ENCODE data around the gene PCDHGA9. TPM values are rescaled to one million over a fixed set of nuclear protein-coding genes. Genes with fewer than 3 reads are reported as not detected.
A peak's percentile ranks its signal among the peaks of the same experiment; 100 is the strongest.
"Not testable (repeated sequence)": the region's sequence is repeated elsewhere in the genome, so short reads cannot be mapped to it uniquely, and the experiment has no call there.

The PCDHGA9 gene
- total RNA-seq, 1 donor from 2014 or later: 1.4 TPM

- no peak for DNase-seq (ENCODE audit: low read depth in 2 of 2)
Measured at GRCh38 chr5:141383345-141383744, 19.2 kb upstream of the PCDHGA9 start.

GRCh38 chr5:141384471-141385267, 17.9 kb upstream of the PCDHGA9 start:
- DNase-seq (ENCODE audit: low read depth in 2 of 2): no peak

- peak in 1 of 2 donors; percentile 56 for DNase-seq (ENCODE audit: low read depth in 2 of 2)
Measured at GRCh38 chr5:141387557-141388311, 14.8 kb upstream of the PCDHGA9 start, which contains the start of gene PCDHGB4. Gene PCDHGB4 (plus strand): TSS chr5:141387698. CDS start chr5:141387885, 187 bp downstream.

GRCh38 chr5:141388661-141389060, 13.9 kb upstream of the PCDHGA9 start:
- no peak for DNase-seq (ENCODE audit: low read depth in 2 of 2)

- DNase-seq (ENCODE audit: low read depth in 2 of 2): no peak
Measured at GRCh38 chr5:141389153-141390042, 13.2 kb upstream of the PCDHGA9 start.

- DNase-seq (ENCODE audit: low read depth in 2 of 2): no peak
Measured at GRCh38 chr5:141392429-141393198, 10.0 kb upstream of the PCDHGA9 start, which contains the start of gene PCDHGA8. Gene PCDHGA8 (plus strand): TSS chr5:141392633. CDS start chr5:141392814, 181 bp downstream.

- DNase-seq (ENCODE audit: low read depth in 2 of 2): no peak
Measured at GRCh38 chr5:141393267-141393666, 9.3 kb upstream of the PCDHGA9 start.

GRCh38 chr5:141394401-141395187, 8.0 kb upstream of the PCDHGA9 start:
- not testable (repeated sequence) for DNase-seq (ENCODE audit: low read depth in 2 of 2)

- peak; percentile 18 to 70 for DNase-seq (ENCODE audit: low read depth in 2 of 2)
Measured at GRCh38 chr5:141397756-141398551, 4.6 kb upstream of the PCDHGA9 start, which contains the start of gene PCDHGB5. Gene PCDHGB5 (plus strand): TSS chr5:141397947. CDS start chr5:141398128, 181 bp downstream.

- no peak for DNase-seq (ENCODE audit: low read depth in 2 of 2)
Measured at GRCh38 chr5:141398608-141399007, 4.0 kb upstream of the PCDHGA9 start.

- no peak for DNase-seq (ENCODE audit: low read depth in 2 of 2)
Measured at GRCh38 chr5:141399555-141400258, 2.9 kb upstream of the PCDHGA9 start.

GRCh38 chr5:141403387-141403786, 809 bp downstream of the PCDHGA9 start:
- no peak for DNase-seq (ENCODE audit: low read depth in 2 of 2)

- DNase-seq (ENCODE audit: low read depth in 2 of 2): peak; percentile 11 to 35
Measured at GRCh38 chr5:141407790-141408505, 5.4 kb downstream of the PCDHGA9 start, which contains the start of gene PCDHGB6. Gene PCDHGB6 (plus strand): TSS chr5:141408021. CDS start chr5:141408203, 182 bp downstream.

- DNase-seq (ENCODE audit: low read depth in 2 of 2): no peak
Measured at GRCh38 chr5:141409598-141410306, 7.2 kb downstream of the PCDHGA9 start.

GRCh38 chr5:141411575-141411974, 9.0 kb downstream of the PCDHGA9 start:
- DNase-seq (ENCODE audit: low read depth in 2 of 2): no peak

- peak; percentile 57 to 72 for DNase-seq (ENCODE audit: low read depth in 2 of 2)
Measured at GRCh38 chr5:141412854-141413539, 10.4 kb downstream of the PCDHGA9 start, which contains the start of gene PCDHGA10. Gene PCDHGA10 (plus strand): TSS chr5:141412987. CDS start chr5:141413176, 189 bp downstream.
